GM10847 (cell line): ENCODE results near the gene SLC35A2.
A peak's percentile ranks its signal among the peaks of the same experiment; 100 is the strongest.

Experiments used
- POLR2A ChIP-seq: IDR thresholded peaks from 2 replicates; pipeline ENCODE4 v1.6.1; 2011; ENCODE audit not compliant: insufficient read length; ENCODE audit errors: extremely low read depth

SLC35A2 gene

DNA sequence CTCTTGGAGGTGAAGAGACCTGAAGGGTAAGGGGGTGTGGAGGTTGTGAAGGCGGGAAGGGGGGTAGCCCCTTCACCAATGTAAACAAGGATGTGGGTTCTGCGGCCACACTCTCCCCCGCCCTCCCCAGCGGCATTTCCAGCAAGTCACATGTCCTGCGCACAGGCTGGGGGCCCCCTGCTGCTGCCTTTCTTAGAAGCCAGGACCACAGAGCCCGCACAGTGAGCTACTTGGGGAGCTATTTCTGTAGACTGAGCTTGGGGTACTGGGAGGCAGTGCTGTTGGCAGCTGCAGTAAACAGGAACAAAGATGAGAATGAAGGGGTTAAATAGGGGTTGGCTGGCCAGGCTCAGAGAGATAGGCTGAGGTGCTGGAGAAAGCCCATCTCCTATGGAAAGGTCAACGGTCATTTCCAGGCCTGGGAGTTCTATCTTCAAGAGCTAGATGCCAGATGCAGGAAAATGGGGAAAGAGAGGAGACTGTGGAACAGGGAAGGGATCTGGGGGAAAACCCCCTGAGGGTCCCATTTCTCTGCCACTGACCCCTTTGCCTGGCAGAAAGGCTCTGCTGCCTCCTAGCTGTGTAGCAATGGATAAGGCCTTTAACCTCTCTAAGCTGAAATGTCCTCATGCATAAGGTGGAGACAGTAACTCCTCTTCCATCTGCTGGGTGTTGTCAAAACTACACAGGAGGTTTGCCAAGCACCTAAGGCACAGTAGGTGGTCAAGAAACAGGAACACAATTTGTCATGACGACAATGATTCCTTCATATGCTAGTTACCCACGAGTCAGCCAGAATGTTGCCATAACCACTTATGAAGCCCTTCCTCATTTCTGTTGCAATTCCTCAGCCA, 25.8 kb upstream of the SLC35A2 start:
- peak; percentile 15 for TF ChIP-seq POLR2A

DNA sequence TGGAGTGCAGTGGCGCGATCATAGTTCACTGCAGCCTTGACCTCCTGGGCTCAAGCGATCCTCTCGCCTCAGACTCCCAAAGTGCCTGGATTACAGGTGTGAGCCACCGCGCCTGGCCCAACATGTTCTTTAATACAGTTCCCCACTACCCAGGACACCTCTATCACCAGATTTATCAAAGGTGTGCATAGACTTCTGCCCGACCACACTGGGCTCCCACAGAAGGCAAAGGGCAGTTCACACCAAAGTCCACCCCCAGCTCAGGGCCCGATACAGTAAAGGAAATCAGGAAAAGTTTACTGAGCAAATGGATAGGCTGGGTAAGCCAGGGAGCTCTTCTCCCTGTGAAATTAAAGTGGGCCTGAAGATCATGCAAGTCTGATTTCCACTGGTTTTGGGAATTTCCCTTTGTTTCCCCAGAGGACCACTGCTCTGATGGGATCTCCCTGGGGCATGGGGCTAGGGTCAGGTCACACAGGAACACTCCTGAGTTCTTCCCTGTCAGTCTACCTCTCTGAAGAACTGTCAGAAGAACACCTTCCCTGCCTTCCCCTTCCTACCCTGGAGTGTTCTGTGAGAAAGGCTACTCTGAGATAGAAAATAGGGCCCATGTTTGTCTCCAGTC, 25.1 kb upstream of the SLC35A2 start:
- TF ChIP-seq POLR2A = no peak

DNA sequence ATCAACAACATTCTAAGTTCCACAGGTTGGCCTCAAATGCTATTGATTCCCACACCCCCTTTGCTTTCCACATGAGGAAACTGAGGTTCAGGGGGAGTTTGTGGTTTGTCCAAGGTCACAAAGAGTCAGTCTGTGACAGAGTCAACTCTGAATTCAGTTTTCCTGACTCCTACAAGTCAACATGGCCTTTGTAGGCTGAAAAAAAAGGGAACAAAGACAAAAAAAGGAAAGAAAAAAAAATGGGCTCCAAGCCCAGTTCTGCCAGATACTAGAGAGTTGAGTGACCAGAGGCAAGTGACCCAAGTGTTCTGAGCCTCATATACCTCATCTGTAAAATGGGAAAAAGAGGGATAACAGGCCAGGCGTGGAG, 23.8 kb upstream of the SLC35A2 start:
- no peak for TF ChIP-seq POLR2A

DNA sequence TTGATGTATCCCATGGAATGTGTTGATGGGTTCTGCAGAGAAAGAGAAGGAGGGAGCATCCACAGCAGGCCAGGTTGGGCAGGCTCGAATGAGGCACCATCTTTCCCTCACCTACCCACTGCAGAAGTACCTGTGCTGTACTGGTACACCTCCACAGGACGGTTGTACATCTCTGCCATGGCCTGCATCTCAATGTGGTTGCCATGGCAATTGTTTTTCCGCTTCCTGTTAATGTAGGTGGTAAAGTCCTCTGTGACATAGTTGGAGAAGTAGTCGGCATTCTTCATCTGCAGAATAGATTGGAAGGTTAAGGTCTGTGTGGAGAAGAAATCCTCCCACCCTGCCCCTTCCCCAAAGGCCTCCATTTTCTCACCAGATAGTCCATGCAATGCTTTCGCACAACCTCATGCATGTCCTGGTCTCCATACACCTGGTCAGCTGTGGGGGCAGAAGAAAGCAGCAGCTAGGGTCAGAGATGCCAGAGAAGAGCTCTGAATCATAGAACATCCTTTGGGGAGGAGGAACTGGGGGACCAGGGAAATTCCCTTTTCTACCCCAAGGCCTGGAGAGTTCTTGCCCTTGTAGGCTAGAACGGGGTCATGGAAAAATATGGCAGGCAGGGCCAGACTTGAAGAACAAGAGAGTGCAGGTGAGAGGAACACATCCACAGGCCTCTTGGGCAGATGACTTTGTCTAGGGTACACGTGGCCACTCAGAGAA, 23.3 kb upstream of the SLC35A2 start:
- no peak for TF ChIP-seq POLR2A

DNA sequence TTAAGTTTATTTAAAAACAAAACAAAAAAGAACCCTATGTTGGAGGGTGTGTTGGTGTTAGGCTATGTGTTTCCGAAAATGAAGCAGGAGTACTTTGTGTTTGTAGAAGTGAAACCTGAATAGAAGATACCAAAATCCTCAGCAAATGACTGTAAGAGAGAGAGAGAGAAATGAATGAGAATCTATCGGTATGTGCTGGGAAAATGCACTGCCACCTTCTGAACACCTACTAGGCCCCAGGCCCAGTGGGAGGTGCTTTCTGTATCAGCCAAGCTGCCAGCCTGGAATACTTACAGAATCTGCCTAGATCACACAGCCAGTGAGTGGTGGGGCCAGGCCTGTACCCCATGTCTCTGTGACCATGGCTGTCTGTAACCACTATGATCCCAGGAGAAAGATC, 22.3 kb upstream of the SLC35A2 start:
- no peak for TF ChIP-seq POLR2A

DNA sequence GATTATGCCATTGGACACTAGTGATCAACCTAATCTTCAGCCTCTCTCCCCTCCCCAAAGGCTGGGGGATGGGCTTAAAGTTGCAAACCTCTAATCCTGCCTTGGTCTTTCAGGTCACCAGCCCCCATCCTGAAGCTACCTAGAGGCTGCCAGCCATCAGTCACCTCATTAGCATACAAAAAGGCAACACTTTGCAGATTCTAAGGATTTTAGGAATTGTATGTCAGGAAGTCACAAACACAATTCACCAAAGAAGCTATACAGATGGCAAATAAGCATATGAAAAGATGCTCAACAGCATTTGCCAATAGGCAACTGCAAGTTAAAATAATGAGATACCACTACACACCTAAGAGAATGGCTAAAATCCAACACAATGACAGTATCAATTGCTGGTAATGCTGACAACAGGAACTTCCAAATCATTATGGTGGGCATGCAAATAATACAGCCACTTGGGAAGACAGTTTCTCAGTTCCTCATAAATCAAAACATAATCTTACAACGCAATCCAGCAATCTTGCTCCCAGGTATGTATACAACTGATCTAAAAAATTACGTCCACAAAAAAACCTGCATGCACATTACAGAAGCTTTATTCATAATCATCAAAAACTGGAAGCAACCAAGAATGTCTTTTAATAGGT, 16.4 kb upstream of the SLC35A2 start:
- TF ChIP-seq POLR2A = no peak

DNA sequence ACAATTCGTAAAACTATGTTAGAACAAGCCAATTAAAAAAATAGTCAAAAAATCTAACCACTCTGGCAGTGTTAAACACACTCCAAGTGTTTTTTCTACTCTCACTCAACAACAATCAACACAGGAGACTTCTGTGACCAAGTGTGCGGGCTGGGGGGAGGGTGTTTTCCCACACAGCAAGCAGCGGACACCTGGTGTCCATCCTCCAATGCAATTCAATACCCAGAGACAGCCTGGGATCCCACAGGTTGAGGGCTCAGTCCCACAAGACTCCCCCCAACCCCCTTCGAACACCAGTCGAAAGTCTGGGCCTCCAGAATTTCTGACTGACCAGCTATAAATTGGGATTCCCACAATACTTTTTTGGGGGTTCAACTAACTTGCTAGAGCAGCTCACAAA, 15.7 kb upstream of the SLC35A2 start:
- no peak for TF ChIP-seq POLR2A

DNA sequence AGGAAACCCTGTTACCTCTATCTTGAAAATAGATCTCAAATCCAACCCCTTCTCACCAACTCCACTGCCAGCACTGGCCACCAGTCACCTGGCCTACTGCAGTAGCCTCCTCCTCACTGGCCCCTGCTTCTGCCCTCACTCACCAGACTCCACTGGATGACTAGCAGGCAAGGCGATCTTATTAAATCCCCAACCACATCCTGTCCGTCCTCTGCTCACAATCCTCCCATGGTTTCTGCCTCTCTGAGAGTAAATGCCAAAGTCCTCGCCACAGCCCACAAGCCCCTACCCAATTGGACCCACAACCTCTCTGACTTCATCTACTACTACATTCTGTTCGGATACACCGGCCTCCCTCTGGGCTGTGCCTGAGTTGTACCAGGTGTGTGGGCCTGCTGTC, 12.8 kb upstream of the SLC35A2 start:
- TF ChIP-seq POLR2A = no peak

DNA sequence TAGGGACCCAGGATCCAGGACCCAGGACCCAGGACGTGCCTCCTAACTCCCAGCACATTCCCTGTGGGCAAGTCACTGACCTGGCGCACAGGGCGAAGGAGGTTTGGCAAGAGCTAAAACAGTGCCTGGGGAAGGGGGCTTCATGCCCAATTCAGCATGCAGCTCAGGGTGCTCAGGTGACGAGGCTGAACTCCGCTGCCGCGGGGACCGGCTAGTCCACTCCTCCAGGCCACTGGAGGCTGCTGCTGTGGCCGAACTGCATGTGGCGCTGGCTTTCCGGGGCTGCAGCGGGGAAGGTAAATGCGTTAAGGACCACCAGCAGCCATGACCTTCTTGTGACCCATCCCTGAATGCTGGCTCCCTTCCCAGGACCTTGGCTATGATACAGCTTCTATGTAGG, 12.3 kb upstream of the SLC35A2 start:
- no peak for TF ChIP-seq POLR2A

DNA sequence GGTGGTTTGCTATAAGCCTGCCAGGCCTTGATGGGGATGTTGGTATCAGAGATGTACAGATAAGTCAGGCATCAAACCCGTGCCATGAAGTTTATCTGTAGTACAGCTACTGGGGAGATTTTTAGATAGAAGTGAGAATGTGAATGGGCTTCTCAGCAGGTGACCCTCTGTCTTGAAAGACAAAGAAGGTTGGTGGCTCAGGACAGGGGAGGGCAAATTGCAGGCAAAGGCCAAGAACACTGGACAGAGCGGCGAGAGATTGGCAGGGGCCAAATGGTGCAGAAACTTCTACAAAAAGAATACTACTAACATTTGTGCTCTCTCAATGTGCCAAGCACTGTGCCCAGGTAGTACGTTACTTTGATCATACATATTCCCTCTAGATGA, 9.3 kb upstream of the SLC35A2 start:
- TF ChIP-seq POLR2A = no peak

DNA sequence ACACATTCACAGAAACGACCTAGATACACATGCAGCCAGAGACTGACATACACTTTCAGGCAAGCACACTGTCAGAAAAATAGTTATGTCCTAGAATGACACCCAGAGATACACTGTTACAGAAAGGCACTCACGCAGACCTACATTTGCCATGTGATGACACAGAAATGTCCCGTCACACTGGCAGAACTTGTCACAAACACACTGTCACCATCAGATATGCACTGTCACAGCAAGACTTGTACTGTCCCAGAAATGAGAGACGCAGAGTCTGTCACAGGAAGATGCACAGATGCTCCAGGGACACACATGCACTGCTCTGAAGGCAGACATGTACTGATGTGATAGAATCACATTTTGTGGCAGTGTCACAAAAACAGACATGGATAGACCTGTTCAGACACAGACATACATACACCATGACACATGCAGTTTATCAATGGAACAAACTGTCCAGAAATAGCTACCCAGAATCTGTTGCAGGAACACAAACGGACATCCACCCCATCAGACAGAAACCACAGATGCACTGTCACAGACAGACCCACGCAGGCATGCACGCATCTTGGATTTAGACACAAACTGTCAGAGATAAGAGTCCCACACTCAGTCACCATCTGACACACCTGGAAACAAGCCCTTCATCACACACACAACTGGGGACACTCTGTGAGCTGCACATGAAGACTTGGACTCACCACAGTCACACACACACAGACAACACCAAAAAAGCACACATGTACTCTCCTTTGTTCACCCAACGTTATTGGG, 8.7 kb upstream of the SLC35A2 start:
- no peak for TF ChIP-seq POLR2A

DNA sequence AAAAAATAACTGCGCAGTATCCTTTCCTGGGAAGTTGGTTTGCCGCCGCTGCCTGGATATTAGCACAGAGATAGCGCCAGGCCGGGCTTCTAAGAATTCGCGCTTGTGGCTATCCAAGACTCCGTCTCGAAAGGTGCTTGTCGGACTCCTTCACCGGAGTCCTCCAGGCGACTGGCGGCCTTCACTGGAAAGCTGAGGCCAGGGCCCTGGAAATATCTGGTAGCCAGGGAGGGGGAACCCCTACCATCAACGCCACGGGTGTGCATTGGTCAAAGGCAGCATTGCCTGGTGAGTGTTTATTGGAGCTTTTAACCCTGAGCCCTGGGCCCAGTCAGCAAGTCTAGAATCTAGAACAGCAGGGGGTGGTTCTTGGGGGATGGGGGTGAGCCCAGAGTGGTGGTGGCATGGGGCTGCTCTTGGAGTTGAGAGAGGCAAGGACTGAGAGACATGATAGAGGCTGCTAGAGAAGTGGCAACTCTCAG, 8.0 kb upstream of the SLC35A2 start:
- no peak for TF ChIP-seq POLR2A

DNA sequence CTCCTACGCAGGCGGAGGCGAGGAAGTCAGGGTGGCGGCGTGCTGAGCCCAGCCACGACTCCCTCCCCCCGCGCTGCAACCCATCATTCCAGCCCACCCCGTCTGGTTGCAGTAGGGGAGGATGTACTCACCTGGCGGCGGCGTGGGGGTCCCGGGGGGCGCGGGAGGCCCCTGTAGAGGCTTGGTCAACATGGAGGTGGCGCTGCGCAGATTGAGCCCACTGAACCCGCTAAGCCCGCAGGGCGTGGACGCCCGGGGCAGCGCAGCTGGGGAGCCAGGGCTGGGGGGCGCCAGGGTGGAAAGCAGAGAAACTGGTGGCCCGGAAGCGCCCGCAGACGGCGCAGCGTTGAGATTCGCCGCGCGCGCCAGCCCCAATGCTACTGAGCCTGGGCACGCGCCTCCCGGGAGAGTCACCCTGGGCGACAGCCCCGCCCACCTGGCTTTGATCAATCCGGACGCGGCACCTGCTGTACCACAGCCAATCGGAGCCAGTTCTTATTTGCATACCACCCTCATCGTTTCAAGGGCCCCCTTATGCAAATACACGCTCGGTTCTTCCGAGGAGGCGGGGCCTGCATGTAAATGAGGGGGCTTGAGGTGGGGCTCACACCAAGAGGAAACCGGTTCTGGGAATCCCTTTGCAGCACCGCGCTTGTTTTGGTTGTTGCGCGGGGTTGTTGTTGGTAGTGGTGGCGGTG, 7.3 kb upstream of the SLC35A2 start, which contains the start of gene PIM2:
PIM2 (minus strand) TSS at position 382 of the 698 bp plus-strand sequence; CDS start at position 192, 190 bp downstream.
- peak; percentile 96 for TF ChIP-seq POLR2A

DNA sequence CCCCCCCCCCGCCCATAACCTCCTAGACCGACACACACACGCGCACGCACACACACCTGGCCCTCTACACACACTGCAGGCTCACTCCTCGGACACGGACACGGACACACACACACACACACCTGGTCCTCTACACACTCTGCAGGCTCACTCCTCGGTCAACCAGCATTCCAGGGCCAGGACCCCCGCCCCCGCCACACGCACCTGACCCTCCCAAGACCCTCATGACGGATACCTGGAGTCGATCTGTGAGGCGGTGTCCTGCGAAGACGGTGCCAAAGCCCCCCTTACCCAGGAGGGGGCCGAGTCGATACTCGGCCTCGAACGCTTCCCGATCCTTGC, 6.8 kb upstream of the SLC35A2 start:
- TF ChIP-seq POLR2A = no peak

DNA sequence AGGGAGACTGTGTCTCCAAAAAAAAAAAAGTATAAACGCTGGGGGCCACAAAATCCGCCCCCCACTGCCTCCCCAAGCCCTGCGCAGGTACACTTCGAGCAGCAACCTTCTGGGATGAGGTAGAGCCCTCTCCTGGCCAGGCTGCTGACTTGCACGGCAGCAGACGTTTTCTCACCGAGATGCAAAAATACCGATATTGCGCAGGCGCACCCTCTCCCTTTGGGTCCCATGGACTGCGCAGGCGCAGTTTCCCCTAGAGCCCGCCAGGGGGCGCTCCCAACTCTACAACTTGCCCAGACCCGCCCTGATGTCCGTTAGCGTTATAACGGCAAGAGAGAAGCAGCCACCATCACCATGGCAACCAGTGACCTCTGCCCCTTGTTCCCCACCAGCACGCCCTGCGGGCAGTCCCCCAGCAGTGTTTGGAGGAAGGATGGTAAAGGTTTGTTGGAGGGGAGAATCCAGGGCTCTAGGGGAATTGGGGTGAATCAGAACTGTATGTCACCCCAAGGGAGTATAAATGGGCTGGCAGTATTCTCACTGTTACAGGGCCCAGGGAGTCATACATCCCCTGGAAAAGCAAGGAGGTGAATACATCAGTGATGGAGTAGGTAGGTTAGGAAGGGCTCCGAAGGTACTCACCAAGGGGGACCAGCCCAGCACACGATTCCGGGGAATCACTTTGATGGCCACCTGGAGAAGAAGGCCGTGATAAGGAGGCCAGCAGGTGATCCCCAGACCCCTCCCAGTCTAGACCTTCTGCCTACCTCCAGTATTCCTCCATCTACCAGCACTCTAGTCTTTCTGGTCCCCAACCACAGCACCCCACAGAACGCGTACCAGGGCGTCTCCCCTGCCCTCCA, 5.9 kb upstream of the SLC35A2 start:
- TF ChIP-seq POLR2A = no peak
